Activated B cell treated with CpG ODN at 0.5 μM for 24 hours (primary cell): ENCODE data around the gene POLN. TPM values are rescaled to one million over a fixed set of nuclear protein-coding genes. Genes with fewer than 3 reads are reported as not detected.

Experiments
- ATAC-seq: fragments of 200-7000 bp; cut with Tn5 transposase; one replicate; pipeline ENCODE4 v1.10.0; 2021; ENCODE audit warnings: low read depth, mild to moderate bottlenecking, moderate library complexity
- CTCF ChIA-PET: fragments of 350-600 bp; sonication (Branson Sonifier 250); formaldehyde crosslinking; loops from one replicate; lab custom pipeline; 2021; ENCODE audit warnings: antibody characterized with exemption; lab: Charles Lee
- POLR2A ChIA-PET: fragments of 350-600 bp; sonication (Branson Sonifier 250); formaldehyde crosslinking; loops from one replicate; lab custom pipeline; 2021; ENCODE audit warnings: antibody characterized with exemption; lab: Charles Lee
- DNase-seq: peaks from one replicate; pipeline ENCODE4 v3.0.0; 2022
- H3K27ac Mint-ChIP-seq: one replicate; pipeline ENCODE4 v1.8.0; 2020; ENCODE audit warnings: mixed read lengths
- H3K27me3 Mint-ChIP-seq: one replicate; pipeline ENCODE4 v1.8.0; 2021; ENCODE audit warnings: mixed read lengths
- H3K36me3 Mint-ChIP-seq: one replicate; pipeline ENCODE4 v1.8.0; 2021; ENCODE audit warnings: low read depth, mixed read lengths
- H3K4me1 Mint-ChIP-seq: one replicate; pipeline ENCODE4 v1.8.0; 2021; ENCODE audit warnings: mixed read lengths
- H3K4me3 Mint-ChIP-seq: one replicate; pipeline ENCODE4 v1.8.0; 2020; ENCODE audit warnings: mild to moderate bottlenecking, mixed read lengths
- H3K9me3 Mint-ChIP-seq: one replicate; pipeline ENCODE4 v1.8.0; 2020; ENCODE audit warnings: mixed read lengths
- intact Hi-C: fragments of 100-400 bp; cut with micrococcal nuclease; formaldehyde crosslinking; loops from one replicate; pipeline ENCODE4 v1.15.1; 2024
- total RNA-seq: library from RNA; stranded (reverse); gene quantifications from 2 replicates; pipeline ENCODE4 v1.2.3, GENCODE V29; 2022
- TF ChIP-seq, protein P1 (sequence below): fragments of 200-600 bp; IDR thresholded peaks from one replicate; pipeline ENCODE4 v1.8.0; 2022; ENCODE audit warnings: antibody characterized with exemption, mild to moderate bottlenecking

Gene POLN
- total RNA-seq, 1 donor from 2014 or later, result 1.4 TPM

DNA sequence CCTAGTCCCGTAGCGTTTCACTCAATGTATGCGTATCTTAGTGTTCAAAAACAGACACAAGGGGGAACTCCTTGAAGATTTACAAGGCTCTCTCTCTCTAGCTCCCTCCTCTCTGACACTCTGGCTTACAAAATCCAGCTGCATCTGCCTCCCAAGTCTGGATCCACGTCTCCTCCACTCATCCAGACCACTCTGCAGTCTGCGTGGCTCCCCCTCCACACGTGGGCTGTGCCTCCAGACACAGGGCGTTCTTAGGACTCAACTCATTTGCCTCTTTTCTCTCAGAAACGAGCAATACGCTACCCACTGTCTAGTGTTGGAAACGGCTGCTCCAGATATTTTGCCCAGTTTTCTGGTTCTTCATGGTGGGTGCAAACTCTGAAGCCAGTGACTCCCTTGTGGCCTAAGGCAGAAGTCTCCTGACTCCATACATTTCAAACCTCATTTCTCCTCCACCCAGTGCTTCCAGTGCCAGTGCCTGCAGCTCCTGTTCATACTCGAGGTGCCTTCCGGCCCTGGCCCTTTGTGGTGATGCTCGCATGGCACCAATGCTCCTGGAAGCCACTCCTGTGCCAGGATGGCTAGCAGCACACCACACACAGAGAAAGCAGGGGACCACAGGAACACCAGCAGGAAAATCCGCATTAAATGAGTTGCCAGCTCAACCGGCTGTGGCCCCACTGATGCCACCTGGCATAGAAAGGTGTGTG, 158.7 kb downstream of the POLN start:
- no peaks in the 10 kb centered on the region for H3K9me3 Mint-ChIP-seq
- no peaks in the 10 kb centered on the region for H3K36me3 Mint-ChIP-seq
- H3K27me3 Mint-ChIP-seq, result peaks cover 5% of the 10 kb centered on the region
- H3K27ac Mint-ChIP-seq, result no peak overlapping the region
- ATAC-seq (no peak), DNase-seq (no peak)
- ChIA-PET CTCF (no interaction called here), POLR2A (no interaction called here)
- no peaks in the 10 kb centered on the region for H3K4me1 Mint-ChIP-seq
- TF ChIP-seq, protein P1, sequence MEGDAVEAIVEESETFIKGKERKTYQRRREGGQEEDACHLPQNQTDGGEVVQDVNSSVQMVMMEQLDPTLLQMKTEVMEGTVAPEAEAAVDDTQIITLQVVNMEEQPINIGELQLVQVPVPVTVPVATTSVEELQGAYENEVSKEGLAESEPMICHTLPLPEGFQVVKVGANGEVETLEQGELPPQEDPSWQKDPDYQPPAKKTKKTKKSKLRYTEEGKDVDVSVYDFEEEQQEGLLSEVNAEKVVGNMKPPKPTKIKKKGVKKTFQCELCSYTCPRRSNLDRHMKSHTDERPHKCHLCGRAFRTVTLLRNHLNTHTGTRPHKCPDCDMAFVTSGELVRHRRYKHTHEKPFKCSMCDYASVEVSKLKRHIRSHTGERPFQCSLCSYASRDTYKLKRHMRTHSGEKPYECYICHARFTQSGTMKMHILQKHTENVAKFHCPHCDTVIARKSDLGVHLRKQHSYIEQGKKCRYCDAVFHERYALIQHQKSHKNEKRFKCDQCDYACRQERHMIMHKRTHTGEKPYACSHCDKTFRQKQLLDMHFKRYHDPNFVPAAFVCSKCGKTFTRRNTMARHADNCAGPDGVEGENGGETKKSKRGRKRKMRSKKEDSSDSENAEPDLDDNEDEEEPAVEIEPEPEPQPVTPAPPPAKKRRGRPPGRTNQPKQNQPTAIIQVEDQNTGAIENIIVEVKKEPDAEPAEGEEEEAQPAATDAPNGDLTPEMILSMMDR, result no peak
- H3K4me3 Mint-ChIP-seq, result no peak overlapping the region
- intact Hi-C loops, result no loop called here

DNA sequence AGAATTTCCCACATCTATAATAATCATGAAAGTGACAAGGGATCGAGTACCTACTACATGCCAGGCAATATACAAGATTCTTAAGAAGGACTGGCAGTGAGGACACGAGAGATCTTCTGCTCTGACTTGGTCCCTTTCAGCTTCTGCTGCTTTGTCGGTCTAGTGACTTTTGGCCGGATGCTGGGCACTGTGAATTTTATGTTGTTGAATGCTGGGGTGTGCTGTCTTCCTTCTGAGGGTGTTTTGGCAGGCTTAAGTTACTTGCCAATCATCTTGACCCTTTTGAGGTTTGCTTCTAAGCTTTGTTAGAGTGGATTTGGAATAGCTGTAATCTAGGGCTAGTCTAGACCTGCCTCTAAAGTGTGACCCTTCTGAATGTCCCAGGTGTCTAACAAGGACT, 159.3 kb downstream of the POLN start:
- TF ChIP-seq, protein P1, result no peak
- H3K27me3 Mint-ChIP-seq, result peaks cover 5% of the 10 kb centered on the region
- no peaks in the 10 kb centered on the region for H3K4me1 Mint-ChIP-seq
- ATAC-seq (no peak), DNase-seq (no peak)
- ChIA-PET CTCF (no interaction called here), POLR2A (no interaction called here)
- H3K9me3 Mint-ChIP-seq, result no peaks in the 10 kb centered on the region
- no peak overlapping the region for H3K27ac Mint-ChIP-seq
- no peaks in the 10 kb centered on the region for H3K36me3 Mint-ChIP-seq
- no peak overlapping the region for H3K4me3 Mint-ChIP-seq
- intact Hi-C loops, result no loop called here

DNA sequence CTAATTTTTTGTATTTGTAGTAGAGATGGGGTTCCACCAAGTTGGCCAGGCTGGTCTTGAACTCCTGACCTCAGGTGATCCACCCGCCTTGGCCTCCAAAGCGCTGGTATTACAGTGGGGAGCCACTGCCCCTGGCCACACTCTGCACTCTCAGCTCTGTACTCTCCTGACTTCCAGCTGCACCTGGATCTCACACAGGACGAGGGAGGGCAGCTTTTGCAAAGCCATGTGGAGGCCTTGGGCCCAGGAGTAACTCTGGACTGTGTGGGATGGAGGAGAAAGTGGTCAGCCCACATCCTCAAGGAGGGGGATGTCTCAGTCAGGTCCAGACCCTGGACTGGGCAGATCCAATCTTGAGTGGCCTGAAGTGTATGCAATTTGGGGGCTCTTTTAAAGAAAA, 159.8 kb downstream of the POLN start:
- H3K36me3 Mint-ChIP-seq, result no peaks in the 10 kb centered on the region
- ChIA-PET POLR2A (no interaction called here), CTCF (no interaction called here)
- H3K27ac Mint-ChIP-seq, result no peak overlapping the region
- H3K9me3 Mint-ChIP-seq, result no peaks in the 10 kb centered on the region
- no peaks in the 10 kb centered on the region for H3K4me1 Mint-ChIP-seq
- intact Hi-C loops, result no loop called here
- DNase-seq (no peak), ATAC-seq (no peak)
- TF ChIP-seq, protein P1, result no peak
- H3K27me3 Mint-ChIP-seq, result peaks cover 5% of the 10 kb centered on the region
- H3K4me3 Mint-ChIP-seq, result no peak overlapping the region

DNA sequence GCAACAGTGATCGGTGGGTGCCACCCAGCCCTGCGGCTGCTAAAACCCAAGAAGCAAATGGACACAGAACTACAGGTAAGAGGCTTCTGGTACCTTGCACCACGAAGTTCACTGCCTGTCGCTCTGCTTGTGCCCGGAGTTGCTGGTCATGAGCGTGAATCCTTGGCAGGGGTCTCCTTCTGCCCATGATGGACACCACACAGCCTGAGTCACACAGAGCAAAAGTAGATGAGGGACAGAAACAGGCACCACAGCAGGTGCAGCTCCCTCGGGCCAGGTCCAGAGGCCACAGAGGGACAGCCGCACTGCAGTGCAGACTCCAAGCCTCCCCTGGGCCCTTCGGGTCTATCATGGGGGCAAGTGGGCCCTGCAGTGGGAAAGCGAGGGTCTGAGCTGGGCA, 160.4 kb downstream of the POLN start:
- Mint-ChIP-seq H3K27ac (no peak overlapping the region), H3K4me1 (no peaks in the 10 kb centered on the region), H3K36me3 (no peaks in the 10 kb centered on the region), H3K4me3 (no peak overlapping the region), H3K9me3 (no peaks in the 10 kb centered on the region), H3K27me3 (peaks cover 5% of the 10 kb centered on the region)
- intact Hi-C loops, result no loop called here
- POLR2A ChIA-PET, result no interaction called here
- CTCF ChIA-PET, result no interaction called here
- TF ChIP-seq, protein P1, result no peak
- no peak for DNase-seq
- ATAC-seq, result no peak

DNA sequence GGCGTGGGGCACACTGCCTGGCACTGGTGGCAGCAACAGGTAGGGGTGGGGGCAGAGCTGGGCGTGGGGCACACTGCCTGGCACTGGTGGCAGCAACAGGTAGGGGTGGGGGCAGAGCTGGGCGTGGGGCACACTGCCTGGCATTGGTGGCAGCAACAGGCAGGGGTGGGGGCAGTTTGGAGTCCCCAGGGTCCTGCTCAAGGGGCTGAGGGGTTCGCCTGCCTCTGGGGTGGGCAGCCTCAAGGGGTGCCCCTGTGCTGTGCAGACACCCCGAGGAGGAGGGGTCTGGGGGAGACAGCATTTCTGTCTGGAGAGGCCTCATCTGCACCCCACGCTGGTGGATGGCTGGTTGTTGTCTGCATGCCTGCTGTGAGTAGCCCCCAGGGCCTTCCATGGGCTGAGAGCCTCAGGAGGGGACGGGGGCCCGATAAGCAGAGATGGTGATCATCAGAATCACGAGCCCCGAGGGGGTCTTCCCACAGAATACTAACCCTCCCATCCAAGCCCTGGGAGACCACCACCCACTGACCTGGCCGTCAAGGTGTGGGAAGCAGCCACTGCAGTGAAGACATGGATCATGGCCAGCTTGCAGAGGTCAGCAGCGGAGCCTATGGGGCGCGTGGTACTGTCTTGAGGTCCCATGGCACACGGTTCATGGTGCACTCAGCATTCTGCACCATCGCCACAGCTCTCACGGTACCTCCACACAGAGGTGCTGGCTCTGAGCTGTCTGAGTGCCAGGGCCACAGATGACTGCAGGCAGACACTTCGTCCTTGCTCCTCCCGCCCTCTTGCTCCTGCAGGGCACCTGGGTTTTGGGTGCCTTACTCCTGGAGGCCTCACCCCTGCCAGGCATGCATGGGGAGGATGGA, 161.3 kb downstream of the POLN start:
- Mint-ChIP-seq H3K36me3 (no peaks in the 10 kb centered on the region), H3K4me3 (no peak overlapping the region), H3K4me1 (no peaks in the 10 kb centered on the region), H3K27me3 (peaks cover 5% of the 10 kb centered on the region), H3K9me3 (no peaks in the 10 kb centered on the region), H3K27ac (no peak overlapping the region)
- no peak for ATAC-seq
- intact Hi-C loops, result no loop called here
- ChIA-PET CTCF (no interaction called here), POLR2A (no interaction called here)
- no peak for DNase-seq
- TF ChIP-seq, protein P1, result no peak
